ENCODE data around the gene SSPN. TPM values are rescaled to one million over a fixed set of nuclear protein-coding genes. Genes with fewer than 3 reads are reported as not detected.

The SSPN gene
- total RNA-seq, 4 donors from 2014 or later = 4.5 to 19.0 (median 11.8) TPM

Other genes with a start within 250 kb of the SSPN start
- gene RASSF8, start 236.9 kb upstream of the SSPN start, total RNA-seq = 10 to 100 TPM in 1 of 4 donors, 1 to 10 TPM in 3; 5.4 to 14.2 (median 6.1) TPM
- 1 to 10 TPM; 2.5 to 7.2 (median 5.6) TPM for gene BHLHE41, start 70.5 kb upstream of the SSPN start, total RNA-seq